Epidermal melanocyte (primary cell): ENCODE data around the gene UBE3C.
"Not testable (repeated sequence)": the region's sequence is repeated elsewhere in the genome, so short reads cannot be mapped to it uniquely, and the experiment has no call there.

Source experiments
- DNase-seq: peaks from one replicate; pipeline ENCODE4 v3.0.0; 2011; ENCODE audit warnings: low spot score; ENCODE audit not compliant: insufficient read length

The UBE3C gene

DNA sequence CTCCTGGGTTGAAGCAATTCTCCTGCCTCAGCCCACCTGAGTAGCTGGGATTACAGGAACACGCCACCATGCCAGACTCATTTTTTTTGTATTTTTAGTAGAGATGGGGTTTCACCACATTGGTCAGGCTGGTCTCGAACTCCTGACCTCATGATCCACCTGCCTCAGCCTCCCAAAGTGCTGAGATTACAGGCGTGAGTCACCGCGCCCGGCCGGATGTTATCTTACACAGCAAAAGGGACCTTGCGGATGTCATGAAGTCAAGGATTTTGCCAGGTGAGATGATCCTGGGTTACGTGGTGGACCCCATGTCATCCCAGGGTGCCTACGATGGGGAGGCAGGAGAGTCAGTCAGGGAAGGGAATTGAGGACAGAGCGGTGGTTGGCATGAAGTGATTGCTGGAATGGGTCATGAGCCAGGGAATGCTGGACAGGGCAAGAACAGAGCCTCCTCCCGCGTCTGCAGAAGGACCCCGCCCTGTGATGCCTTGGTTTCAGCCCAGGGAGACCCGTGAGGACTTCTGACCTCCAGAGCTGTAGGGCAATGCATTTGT, 8.7 kb upstream of the UBE3C start:
- DNase-seq = no peak

- DNase-seq = not testable (repeated sequence)
Observed at GRCh38 chr7:157130849-157131248, 7.9 kb upstream of the UBE3C start.

- no peak for DNase-seq
Observed at GRCh38 chr7:157132796-157133195, 5.9 kb upstream of the UBE3C start.

GRCh38 chr7:157133304-157133703, 5.4 kb upstream of the UBE3C start:
- no peak for DNase-seq

DNA sequence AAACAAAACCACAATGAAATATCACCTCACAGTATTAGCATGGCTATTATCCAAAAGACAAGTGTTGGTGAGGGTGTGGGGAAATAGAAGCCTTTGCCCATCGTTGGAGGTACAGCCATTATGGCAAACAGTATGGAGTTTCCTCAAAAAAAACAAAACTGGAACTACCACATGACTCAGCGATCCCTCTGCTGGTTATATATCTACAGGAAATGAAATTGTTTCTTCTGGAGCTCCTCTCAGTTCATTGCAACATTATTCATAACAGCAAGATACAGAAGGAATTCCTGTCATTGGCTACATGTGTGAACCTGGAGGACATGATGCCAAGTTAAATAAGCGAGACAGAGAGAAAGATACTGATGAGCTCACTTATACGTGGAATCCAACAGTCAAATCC, 2.4 kb upstream of the UBE3C start:
- DNase-seq = no peak

DNA sequence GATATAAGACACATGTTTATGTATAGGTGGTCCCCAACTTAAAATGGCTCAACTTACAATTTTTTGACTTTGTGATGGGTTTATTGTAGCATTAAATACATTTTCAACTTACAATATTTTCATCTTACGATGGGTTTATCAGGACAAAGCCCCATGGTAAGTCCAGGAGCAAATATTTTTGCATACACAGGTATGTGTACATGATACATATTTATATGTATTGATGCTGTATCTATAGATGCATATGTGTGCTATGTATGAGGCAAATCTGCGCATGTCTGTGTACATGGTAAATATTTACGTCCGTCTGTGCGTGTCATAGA, 664 bp upstream of the UBE3C start:
- no peak for DNase-seq

DNA sequence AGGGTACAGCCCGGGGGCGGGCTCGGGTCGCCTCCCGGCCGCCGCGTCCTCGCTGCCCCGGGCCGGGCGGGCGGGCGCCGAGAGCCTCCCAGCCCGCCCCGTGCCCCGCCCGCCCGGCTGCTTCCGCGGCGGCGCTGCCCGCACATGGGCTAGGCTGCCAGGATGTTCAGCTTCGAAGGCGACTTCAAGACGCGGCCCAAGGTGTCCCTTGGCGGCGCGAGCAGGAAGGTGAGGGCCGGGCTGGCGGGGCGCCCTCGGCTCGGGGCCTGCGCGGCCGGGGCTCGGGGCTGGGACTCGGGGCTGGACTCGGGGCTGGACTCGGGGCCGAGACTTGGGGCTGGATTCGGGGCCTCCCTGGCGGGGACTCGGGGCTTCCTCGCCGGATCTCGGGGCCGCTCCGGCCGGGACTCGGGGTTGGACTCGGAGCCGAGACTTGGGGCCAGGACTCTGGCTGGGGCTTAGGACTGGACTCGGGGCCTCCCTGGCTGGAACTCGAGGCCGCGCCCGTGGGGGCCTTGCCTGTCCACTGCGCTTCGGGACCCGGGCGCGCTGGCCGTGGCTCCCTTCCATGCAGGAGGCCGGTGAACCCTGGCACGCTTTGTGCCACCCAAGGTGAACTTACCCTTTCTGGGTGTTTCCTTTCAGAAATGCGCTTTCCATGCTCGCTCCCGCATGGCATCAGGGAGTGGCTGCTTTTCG, 534 bp downstream of the UBE3C start:
- no peak for DNase-seq

- DNase-seq = no peak
Observed at GRCh38 chr7:157139810-157140510, 1.2 kb downstream of the UBE3C start.

DNA sequence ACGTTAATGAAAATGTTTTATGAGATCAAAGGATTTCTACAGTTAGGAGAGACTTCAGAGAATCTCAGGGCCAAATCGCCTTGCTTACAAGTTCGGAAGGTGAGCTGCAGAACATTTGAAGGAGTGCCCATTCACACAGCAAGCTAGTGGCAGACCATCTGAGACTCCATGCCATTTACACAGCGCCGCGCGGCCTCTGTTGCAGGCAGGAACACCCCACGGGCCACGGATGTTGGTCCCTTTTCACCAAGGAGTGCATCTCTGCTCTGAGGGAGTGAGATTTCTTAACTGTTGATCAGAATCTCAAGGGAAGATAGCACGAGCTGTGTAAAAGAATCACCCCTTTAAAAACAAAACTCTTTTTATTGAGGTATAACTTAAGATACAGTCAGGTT, 1.8 kb downstream of the UBE3C start:
- DNase-seq = no peak

DNA sequence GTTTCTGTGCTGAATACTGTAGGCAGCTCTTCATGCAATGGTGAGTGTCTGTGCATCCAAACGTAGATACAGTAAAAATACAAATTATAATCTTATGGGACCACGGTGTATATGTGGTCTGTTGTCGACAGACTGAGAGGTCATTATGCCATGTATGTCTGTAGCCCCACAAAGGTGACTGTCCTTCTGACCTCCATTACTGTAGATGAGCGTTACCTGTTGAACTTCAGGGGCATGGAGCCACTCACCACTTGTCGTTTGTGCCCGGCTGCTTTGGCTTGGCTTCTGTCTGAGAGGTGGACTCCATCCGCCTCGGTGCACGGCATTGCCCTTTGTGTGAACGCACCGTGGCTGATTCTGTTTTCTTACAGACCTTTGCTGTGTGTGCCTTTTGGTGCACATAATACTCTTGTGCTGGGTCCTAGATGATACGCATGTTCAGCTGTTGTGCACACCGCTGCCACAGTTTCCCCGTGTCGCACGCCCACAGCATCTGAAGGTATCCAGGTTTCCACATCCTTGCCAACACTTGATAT, 2.9 kb downstream of the UBE3C start:
- no peak for DNase-seq

- no peak for DNase-seq
Observed at GRCh38 chr7:157143788-157144187, 5.1 kb downstream of the UBE3C start.

GRCh38 chr7:157149317-157149716, 10.6 kb downstream of the UBE3C start:
- DNase-seq = no peak

DNA sequence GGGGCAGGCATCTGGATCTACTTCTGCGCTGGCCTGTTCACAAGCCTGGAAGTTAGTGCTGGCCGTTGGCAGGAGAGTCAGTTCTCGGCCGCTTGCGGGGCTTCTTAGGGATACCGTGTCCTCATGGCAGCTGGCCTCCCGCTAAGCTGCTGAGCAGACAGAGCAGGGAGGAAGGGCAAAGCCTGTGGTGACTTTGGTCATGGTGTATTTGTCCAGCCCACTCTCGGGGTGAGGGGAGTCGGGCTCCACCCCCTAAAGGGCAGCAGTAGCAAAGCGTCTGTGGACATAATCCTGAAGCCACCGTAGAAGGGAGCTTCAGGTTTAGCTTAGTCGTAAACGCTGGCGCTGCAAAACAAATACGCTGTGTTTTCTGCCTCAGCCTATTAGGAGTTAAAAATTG, 12.2 kb downstream of the UBE3C start:
- DNase-seq = no peak

DNA sequence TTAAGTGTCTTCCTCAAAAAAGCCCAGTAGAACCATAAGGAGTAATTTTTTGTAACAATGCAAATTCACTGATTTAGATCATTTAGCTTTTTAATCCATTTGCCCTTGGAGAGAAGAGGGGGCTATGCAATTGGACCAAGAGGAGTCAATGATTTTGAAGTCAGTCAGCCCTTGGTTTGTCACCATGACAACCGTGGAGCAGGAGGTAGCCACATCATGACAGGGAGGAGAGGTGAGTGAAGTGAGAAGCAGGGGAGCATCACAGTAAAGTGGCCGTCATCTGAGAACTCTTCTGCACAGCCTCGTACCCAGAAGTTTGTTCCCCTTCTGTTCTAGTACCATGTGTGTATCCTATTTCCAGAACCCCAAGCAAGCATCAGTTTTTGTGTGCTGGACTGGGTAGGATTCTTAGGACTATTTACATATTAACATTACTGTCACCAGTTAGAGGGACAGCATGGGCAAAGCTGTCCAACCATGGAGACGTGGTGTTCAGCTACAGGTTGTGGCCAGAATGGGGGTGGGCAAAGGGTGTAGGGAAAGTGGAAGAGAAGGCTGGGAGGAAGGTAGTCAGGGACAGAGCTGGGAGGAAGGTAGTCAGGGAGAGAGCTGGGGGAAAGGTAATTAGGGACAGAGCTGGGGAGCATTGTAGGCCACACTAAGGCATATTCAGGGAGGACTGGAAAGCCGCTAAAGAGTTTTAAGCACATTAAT, 13.1 kb downstream of the UBE3C start:
- DNase-seq = no peak

GRCh38 chr7:157152391-157152937, 13.7 kb downstream of the UBE3C start:
- no peak for DNase-seq

GRCh38 chr7:157153260-157153659, 14.5 kb downstream of the UBE3C start:
- no peak for DNase-seq

DNA sequence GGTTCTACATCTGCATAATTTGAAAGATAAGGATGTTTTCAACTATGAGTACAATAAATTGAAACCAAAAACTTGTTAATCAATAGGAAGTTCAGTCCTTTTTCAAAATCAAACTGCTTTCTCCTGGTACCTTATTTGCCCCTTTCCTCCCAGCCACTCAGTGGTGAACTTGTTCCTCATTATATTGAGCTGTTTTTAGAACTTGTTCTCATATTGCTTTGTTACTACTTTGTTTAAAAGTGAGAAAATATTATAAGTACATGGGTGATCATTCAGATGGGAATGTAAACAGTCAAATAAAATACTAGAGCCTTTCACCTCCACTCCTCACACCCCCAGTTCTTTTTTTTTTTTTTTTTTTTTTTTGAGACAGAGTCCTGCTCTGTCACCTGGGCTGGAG, 17.2 kb downstream of the UBE3C start:
- DNase-seq = no peak

DNA sequence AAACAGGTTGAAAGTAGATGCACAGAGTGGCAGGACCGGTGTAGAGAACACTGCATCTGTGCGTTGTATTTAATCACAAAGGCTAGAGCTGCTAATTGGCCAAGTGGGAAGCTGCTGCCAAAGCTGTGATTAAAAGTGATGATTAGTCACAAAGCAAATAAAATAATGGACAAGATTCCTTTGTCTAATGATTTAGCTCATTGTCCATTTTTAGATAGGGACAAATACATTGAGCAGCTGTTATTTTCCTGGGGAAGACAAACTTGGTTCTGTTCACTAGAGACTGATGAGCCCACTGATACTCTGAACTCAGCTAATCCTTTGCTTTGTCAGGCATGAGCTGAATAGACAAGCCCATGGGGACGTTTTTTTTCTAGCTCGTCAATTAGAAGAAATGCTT, 19.7 kb downstream of the UBE3C start:
- DNase-seq = no peak

GRCh38 chr7:157159537-157159936, 20.8 kb downstream of the UBE3C start:
- DNase-seq = not testable (repeated sequence)

- no peak for DNase-seq
Observed at GRCh38 chr7:157160433-157160832, 21.7 kb downstream of the UBE3C start.

- DNase-seq = no peak
Observed at GRCh38 chr7:157165987-157166386, 27.3 kb downstream of the UBE3C start.

- DNase-seq = no peak
Observed at GRCh38 chr7:157168571-157168970, 29.8 kb downstream of the UBE3C start.
